Mucosa of descending colon (tissue), 3 donors: ENCODE results near the gene NACC2. TPM values are rescaled to one million over a fixed set of nuclear protein-coding genes. Genes with fewer than 3 reads are reported as not detected.

ENCODE experiments used
- ATAC-seq: fragments of 200-7000 bp; cut with Tn5 transposase; one replicate; pipeline ENCODE4 v1.9.1; 2020; ENCODE audit warnings: mild to moderate bottlenecking, moderate library complexity
- DNase-seq, 3 donors: peaks; one replicate each; pipeline ENCODE4 v3.0.0-alpha.2; 2020
- H3K36me3 ChIP-seq: fragments of 200-600 bp; one replicate; pipeline ENCODE4 v1.8.0; 2021; ENCODE audit warnings: low read depth, mild to moderate bottlenecking
- H3K4me1 ChIP-seq: fragments of 200-600 bp; one replicate; pipeline ENCODE4 v1.8.0; 2021; ENCODE audit warnings: low read depth, mild to moderate bottlenecking
- H3K4me3 ChIP-seq: fragments of 200-600 bp; one replicate; pipeline ENCODE4 v1.8.0; 2021; ENCODE audit warnings: mild to moderate bottlenecking
- H3K9me3 ChIP-seq: fragments of 200-600 bp; one replicate; pipeline ENCODE4 v1.8.0; 2021; ENCODE audit warnings: mild to moderate bottlenecking
- intact Hi-C, 2 donors: fragments of 100-400 bp; cut with DNase I in 1 of 2; cut with micrococcal nuclease in 1 of 2; formaldehyde crosslinking; loops; one replicate each; pipeline versions ENCODE4 v1.11.0 to v1.11.1; 2022; cut with DNase I, micrococcal nuclease
- total RNA-seq, 3 donors: library from RNA; stranded (reverse); fragmentation: NEBNext Ultra II Directional in 2 of 3; extraction: Animal tissue kit (Norgen Biotek cat#: 25700) in 2 of 3; gene quantifications; one replicate each; pipeline versions ENCODE4 v1.2.1 to v1.2.4, GENCODE V29; 2021 to 2023
- TF ChIP-seq, protein P1 (sequence below): fragments of 200-600 bp; IDR thresholded peaks from one replicate; pipeline ENCODE4 v1.8.0; 2022; ENCODE audit warnings: antibody characterized with exemption, mild to moderate bottlenecking
- donor health status: DM: no; HTN: no; CAD: no; lungs with moderate emphysema.
- donor health status: DM: no; HTN: no; CAD: no.
- donor health status: DM: no; HTN: yes; CAD: no.

Gene NACC2
- total RNA-seq, 3 donors from 2014 or later = 15.9 to 81.3 (median 22.1) TPM

DNA sequence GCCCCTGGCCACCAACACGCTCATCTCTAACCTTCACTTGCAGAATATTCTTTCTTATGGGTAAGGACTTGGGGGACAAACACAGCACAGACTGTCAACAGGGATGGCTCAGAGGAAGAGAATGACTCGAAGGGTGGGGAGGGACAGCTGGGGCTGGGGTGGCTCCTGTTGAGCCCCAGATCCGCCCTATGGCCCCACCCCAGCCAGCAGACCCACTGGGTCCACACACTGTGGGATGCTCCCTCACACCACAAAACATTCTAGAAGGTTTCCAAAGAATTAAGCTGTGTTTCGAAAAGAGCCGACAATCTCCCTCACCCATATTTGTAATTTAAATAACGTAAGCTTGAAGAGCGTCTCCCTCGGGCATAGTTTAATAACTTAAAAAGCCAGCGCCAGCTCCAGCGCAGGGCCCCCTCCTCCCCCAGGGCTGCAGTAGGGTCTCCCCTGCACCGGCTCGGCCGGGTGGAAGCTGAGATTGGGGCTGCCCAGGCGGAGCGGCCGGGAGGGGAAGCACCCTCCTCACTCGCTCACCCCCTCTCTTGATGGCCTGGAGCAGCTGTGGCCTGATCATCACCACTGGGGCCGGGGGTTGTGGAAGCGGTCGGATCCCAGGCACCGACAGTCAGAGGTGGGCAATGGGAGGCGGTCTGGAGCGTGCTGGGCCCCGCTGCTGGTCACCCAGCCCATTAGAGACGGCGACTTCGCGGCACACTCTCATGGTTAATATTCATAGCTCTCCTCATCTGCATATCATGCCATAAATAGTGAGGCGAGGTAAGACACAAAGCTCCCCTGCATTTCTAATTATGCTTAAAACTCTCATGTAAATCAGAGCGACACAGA, 37.6 kb downstream of the NACC2 start:
- no peak for DNase-seq
- H3K4me1 ChIP-seq = peaks cover 28% of the 10 kb centered on the region
- intact Hi-C loops = no loop called here

DNA sequence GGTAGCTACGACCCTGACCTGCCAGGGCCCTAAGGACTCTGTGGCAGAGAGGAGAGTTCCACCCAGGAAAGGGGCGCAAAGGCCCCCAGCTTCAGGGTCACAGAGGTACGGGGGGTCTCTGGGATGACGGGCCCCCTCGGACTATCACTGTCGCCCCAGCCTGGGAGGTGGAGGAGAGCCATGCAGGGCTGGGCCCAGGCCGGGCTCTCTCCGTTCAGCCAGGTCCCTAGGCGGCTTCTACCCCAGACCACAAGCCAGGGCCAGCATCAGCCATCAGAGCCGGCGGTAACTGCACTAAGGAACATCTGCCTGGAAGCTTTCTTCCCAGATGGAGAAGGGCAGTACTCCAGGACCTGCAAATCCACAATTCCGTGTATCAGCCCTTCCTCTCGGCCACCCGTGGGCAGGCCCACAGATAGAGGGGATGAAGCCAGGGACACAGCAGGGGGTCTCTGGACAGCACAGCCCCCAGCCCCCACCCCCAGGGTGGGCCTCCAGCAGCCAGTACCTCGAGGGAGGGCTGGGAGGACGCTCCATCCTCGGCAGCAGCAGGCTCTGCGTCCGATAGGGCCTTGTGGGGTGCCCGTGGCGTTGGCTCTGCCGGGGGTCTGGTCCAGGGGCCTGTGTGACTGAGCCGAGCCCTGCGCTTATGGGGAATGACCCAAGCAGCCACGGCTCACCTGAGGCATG, 38.4 kb downstream of the NACC2 start:
- ATAC-seq (no peak), DNase-seq (no peak)
- Histone ChIP-seq H3K4me1 (peaks cover 35% of the 10 kb centered on the region), H3K4me3 (no peak overlapping the region), H3K9me3 (no peaks in the 10 kb centered on the region), H3K36me3 (no peaks in the 10 kb centered on the region)
- intact Hi-C loops = no loop called here
- TF ChIP-seq, protein P1, sequence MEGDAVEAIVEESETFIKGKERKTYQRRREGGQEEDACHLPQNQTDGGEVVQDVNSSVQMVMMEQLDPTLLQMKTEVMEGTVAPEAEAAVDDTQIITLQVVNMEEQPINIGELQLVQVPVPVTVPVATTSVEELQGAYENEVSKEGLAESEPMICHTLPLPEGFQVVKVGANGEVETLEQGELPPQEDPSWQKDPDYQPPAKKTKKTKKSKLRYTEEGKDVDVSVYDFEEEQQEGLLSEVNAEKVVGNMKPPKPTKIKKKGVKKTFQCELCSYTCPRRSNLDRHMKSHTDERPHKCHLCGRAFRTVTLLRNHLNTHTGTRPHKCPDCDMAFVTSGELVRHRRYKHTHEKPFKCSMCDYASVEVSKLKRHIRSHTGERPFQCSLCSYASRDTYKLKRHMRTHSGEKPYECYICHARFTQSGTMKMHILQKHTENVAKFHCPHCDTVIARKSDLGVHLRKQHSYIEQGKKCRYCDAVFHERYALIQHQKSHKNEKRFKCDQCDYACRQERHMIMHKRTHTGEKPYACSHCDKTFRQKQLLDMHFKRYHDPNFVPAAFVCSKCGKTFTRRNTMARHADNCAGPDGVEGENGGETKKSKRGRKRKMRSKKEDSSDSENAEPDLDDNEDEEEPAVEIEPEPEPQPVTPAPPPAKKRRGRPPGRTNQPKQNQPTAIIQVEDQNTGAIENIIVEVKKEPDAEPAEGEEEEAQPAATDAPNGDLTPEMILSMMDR = no peak

More for the DNA sequence above, 37.6 kb downstream of the NACC2 start:
- TF ChIP-seq, protein P1 = no peak
- Histone ChIP-seq H3K36me3 (no peaks in the 10 kb centered on the region), H3K4me3 (no peak overlapping the region), H3K9me3 (no peaks in the 10 kb centered on the region)
- no peak for ATAC-seq

DNA sequence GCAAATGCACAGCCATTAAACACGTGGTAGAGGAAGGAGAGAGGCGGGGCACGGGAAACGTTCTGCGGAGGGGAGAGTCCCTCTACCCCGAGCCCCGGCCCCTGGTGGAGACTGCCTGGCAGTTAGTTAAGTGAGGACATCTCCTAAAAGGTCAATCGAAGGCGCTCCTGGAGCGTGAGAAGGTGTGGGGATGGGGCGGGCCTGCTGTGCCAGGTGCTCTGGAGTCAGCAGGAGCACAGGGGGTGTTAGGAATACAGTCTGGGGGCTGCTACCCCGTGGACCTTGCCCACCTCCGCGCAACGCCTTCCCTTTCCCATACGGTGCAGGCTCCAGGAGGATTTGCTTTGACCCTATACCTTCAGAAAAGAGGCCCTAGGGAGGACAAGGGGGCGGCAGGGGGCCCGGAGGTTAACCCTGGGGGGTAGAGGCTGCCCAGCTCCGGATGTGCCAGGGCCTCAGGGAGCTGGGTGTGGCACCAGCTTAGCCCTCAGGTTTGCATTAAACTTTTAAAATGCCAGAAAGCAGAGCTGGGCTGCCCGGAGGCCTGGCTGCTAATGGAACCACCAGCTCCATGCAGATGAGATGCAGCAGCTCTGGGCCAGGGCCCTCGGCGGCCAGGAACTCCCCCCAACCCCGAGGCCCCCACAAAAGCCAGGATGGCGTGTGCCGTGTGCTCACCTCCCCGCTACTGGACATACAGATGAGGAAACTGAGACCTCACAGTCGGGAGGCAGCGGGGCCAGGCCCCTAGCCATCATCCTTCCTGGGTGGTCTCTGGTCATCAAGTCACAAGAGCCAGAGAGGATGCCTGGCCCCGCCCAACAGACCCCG, 39.2 kb downstream of the NACC2 start:
- H3K4me3 ChIP-seq = no peak overlapping the region
- ATAC-seq (no peak), DNase-seq (no peak)
- H3K4me1 ChIP-seq = peaks cover 39% of the 10 kb centered on the region
- intact Hi-C loops = no loop called here
- no peaks in the 10 kb centered on the region for H3K36me3 ChIP-seq
- H3K9me3 ChIP-seq = no peaks in the 10 kb centered on the region
- TF ChIP-seq, protein P1 = no peak

DNA sequence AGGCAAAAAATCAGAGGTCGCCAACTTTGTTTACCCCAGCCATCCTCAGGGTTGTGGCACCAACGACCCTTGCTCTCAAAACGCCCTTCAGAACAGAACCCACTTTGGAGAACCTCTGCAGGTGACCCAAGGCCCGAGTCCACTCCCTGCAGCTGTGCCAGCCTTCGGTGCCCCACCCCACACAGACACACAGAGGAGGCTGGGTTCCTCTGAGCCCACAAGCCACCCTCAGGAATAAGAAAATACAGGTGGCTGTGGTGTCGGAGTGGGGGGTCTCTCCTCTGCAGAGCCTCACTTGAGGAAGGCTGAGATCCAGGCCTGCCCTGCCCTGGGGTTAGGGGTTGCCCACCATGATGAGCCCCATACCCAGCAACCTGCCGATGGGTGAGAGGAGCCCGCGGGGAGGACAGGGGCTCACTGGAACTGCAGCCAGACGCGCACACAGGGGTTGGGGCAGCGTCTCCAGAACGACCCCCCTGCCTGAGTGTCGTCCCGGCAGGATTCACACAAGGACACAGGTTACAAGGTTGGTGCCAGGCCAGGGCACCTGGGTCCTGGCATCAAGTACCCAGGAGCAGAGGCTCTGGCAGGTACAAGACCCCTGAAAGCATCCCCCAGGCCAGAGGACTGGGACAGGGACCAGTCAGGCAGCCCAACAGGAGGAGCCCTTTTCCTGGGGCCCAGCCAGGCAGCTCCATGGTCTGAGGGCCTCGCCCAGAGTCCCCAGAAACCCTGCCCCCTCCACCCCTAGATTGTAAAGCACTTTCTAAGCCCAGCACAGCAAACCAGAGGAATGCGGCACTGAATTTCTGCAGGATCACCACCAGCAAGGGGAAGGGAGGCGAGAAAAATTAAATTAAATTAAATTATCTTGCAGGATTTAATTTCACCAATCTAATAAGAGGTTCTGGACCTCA, 40.0 kb downstream of the NACC2 start:
- TF ChIP-seq, protein P1 = no peak
- no peak for DNase-seq
- H3K4me3 ChIP-seq = no peak overlapping the region
- H3K4me1 ChIP-seq = peaks cover 36% of the 10 kb centered on the region
- no peaks in the 10 kb centered on the region for H3K9me3 ChIP-seq
- intact Hi-C loops = loop anchor here in 1 of 2 donors (5.0 kb wide), 1 partner anchor 37 kb away; no protein-coding TSS in a partner anchor
- no peak for ATAC-seq
- no peaks in the 10 kb centered on the region for H3K36me3 ChIP-seq
